BJ (cell line): ENCODE measurements around the gene BTBD19. TPM values are rescaled to one million over a fixed set of nuclear protein-coding genes. Genes with fewer than 3 reads are reported as not detected.

Experiments used
- CTCF ChIA-PET: fragments of 350-600 bp; formaldehyde crosslinking; extraction: SDS; loops from one replicate; lab custom pipeline; 2021; ENCODE audit warnings: antibody characterized with exemption, inconsistent platforms; lab: Yijun Ruan, JAX
- POLR2A ChIA-PET: fragments of 300-600 bp; sonication (Branson Sonifier 250); formaldehyde crosslinking; extraction: SDS; loops from one replicate; lab custom pipeline; 2021; ENCODE audit warnings: antibody characterized with exemption; lab: Charles Lee
- DNase-seq: peaks from one replicate; pipeline ENCODE4 v3.0.0-alpha.2; 2011; ENCODE audit warnings: low read depth
- H3K27me3 ChIP-seq: 2 replicates; pipeline ENCODE4 v1.6.0; 2011; ENCODE audit warnings: low read length; ENCODE audit not compliant: control insufficient read depth, insufficient read depth
- H3K36me3 ChIP-seq: 2 replicates; pipeline ENCODE4 v1.5.1; 2011; ENCODE audit warnings: low read length; ENCODE audit not compliant: control insufficient read depth, insufficient read depth
- H3K4me3 ChIP-seq: 2 replicates; pipeline ENCODE4 v1.5.1; 2011; ENCODE audit warnings: low read depth, mild to moderate bottlenecking, control low read depth, low read length
- polyA plus RNA-seq: library from polyadenylated mRNA; depleted of rRNA; stranded (reverse); fragments of >200 nt; gene quantifications from 2 replicates; pipeline ENCODE4 v1.2.3, GENCODE V29; 2011
- TF ChIP-seq, protein P1 (sequence below): IDR thresholded peaks from 2 replicates; pipeline ENCODE4 v1.5.1; 2011; ENCODE audit warnings: low read depth, mild to moderate bottlenecking, control low read depth, inconsistent platforms, low read length, moderate library complexity; ENCODE audit not compliant: insufficient read depth

The BTBD19 gene
- polyA plus RNA-seq, 1 experiment, result 25.7 TPM

DNA sequence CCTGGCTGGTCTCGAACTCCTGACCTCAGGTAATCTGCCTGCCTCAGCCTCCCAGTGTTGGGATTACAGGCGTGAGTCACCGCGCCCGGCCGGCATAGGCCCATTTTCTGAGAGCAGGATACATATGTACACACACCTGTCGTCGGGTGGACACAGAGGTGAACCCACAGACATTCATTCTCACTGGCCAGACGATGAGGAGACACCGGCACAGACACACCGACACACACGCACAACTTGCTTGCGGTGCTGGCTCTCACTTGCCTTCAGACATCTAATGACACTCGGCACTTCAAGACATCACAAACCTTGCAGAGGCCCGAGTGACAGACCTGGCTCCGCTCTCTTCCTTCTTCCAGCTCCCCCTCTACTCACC is 34.2 kb downstream of the BTBD19 start:
- CTCF ChIA-PET, result interaction anchor here (0.6 to 2.5 kb wide), 4 partner anchors 11 to 172 kb away, joined by 3 to 10 read pairs (median 4); partner anchors contain the start of genes HECTD3 and UROD
- H3K4me3 ChIP-seq, result peak overlapping the region; percentile 62
- H3K36me3 ChIP-seq, result no peaks in the 10 kb centered on the region
- no peaks in the 10 kb centered on the region for H3K27me3 ChIP-seq
- POLR2A ChIA-PET, result no interaction called here
- TF ChIP-seq, protein P1, sequence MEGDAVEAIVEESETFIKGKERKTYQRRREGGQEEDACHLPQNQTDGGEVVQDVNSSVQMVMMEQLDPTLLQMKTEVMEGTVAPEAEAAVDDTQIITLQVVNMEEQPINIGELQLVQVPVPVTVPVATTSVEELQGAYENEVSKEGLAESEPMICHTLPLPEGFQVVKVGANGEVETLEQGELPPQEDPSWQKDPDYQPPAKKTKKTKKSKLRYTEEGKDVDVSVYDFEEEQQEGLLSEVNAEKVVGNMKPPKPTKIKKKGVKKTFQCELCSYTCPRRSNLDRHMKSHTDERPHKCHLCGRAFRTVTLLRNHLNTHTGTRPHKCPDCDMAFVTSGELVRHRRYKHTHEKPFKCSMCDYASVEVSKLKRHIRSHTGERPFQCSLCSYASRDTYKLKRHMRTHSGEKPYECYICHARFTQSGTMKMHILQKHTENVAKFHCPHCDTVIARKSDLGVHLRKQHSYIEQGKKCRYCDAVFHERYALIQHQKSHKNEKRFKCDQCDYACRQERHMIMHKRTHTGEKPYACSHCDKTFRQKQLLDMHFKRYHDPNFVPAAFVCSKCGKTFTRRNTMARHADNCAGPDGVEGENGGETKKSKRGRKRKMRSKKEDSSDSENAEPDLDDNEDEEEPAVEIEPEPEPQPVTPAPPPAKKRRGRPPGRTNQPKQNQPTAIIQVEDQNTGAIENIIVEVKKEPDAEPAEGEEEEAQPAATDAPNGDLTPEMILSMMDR, result no peak
- DNase-seq, result no peak

DNA sequence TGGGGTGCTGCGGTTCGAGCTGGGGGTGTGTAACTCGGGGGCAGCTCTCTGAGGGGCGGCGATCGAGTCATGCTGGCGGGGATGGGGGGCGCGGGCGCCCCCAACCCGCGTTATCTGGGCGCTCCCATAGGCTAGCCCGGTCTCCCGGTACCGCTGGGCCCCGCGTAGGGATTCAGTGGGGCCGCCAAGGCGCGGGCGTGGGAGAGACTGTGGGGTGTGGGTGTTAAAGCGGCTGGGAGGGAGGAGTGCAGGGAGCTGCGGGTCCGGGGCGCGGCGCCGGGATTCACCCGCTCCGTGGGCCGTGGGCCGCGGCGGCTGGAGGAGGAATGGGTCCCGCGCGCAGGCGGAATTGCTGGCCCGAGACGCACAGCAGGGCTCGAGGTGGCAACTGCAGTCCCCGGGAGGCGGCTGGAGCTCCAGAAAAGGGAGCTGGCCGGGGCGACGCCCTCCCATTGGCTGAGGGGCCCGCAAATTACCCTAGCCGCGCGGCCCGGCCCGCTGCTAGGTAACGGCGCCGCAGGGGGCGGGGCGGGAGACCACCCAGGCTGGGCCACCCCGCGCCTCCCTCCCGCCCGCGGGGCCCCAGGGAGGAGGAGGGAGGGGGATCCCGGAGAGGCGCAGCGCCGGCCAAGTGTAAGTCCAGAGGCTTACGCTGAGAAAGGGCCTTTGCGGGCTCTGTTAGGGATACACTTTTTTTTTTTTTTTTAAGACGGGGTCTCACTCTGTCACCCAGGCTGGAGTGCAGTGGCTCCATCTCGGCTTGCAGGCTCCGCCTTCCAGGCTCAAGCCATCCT is 34.7 kb downstream of the BTBD19 start, which contains the start of gene PTCH2:
Gene PTCH2, minus strand, starts transcription at position 392 of the 794 bp plus-strand sequence. Its CDS starts 321 bp downstream, at position 71.
- no peak for DNase-seq
- ChIA-PET CTCF (interaction anchor here (0.6 to 2.5 kb wide), 5 partner anchors 11 to 171 kb away, joined by 3 to 10 read pairs (median 4); partner anchors contain the start of genes HECTD3 and UROD), POLR2A (no interaction called here)
- H3K36me3 ChIP-seq, result no peaks in the 10 kb centered on the region
- no peaks in the 10 kb centered on the region for H3K27me3 ChIP-seq
- TF ChIP-seq, protein P1, result no peak
- H3K4me3 ChIP-seq, result peak within 1 kb of the TSS; percentile 62

DNA sequence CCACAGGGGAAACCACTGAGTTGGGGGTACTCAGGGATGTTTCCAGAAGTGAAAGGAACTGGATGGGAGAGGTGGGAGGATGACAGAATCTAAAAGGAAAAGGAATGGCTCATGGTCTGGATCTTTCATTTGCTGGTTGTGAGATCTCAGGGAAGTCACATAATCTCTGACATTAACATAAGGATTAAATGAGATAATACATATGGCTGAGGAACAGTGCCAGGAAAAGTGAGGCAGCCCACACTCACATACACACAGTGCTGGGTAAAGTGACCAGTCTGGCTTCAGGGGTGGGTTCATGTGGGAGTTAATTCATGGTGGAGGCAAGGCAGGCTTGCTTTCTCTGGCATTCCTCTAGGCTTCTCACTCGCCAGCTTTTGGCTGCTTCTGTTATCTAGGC is 38.7 kb downstream of the BTBD19 start:
- no peaks in the 10 kb centered on the region for H3K27me3 ChIP-seq
- POLR2A ChIA-PET, result no interaction called here
- no peaks in the 10 kb centered on the region for H3K36me3 ChIP-seq
- TF ChIP-seq, protein P1, result no peak
- H3K4me3 ChIP-seq, result no peak overlapping the region
- CTCF ChIA-PET, result no interaction called here
- DNase-seq, result no peak

DNA sequence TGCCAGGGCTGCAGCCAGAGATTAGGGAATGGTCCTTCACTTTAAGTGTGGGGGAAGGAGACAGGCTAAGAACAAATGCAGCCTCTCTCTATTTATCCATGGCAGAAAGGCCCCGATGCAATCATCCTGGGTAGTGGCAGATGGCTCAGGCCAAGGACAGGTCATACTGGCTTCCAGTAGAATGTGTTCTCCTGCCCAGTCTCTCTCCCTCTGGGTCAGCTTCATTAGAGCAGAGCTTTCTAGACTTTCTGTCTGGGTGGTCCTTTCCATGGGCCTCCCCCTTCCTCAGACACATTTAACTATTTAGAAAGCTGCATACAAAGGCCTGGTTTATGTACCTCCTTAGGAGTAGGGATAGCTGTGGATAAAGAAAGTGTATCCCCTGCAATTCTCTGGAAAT is 39.5 kb downstream of the BTBD19 start:
- TF ChIP-seq, protein P1, result no peak
- Histone ChIP-seq H3K36me3 (no peaks in the 10 kb centered on the region), H3K27me3 (no peaks in the 10 kb centered on the region), H3K4me3 (no peak overlapping the region)
- ChIA-PET POLR2A (no interaction called here), CTCF (interaction anchor here (0.5 to 3.0 kb wide), 4 partner anchors 10 to 166 kb away, joined by 3 to 10 read pairs (median 4); no protein-coding TSS in a partner anchor)
- no peak for DNase-seq

DNA sequence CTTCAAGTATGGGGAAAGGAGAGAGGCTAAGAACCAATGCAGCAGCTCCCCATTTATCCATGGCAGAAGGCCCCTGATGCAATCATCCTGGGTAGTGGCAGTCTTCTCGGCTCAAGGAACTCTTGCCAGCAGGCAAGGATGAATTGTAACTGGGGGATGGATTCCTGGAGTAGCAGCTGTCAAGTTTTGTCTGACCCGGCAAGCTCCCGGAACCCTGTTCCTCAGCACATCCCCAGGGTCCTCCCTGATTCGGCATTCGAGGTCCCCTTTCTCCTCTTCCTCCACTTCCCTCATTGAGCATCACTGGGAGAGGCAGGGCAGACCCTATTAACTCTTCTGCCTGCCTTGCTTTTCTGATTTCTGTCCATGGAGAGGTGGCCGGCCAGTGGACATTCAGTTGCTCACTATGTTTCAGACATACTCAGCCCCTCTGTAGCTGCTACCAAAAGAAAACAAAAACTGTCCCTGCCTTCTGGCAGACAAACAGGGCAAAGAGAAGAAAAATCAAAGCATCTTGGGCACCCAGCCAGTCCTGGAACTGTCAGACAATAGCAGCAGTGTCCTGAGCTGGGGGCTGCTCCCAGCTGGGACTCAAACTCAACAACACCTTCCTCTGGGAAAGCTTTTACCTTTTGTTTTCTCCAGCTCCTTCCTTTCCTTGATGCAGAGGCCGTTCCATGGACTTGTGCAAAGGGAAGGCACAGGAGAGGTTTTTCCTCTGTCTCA is 40.3 kb downstream of the BTBD19 start:
- Histone ChIP-seq H3K27me3 (no peaks in the 10 kb centered on the region), H3K36me3 (no peaks in the 10 kb centered on the region), H3K4me3 (no peak overlapping the region)
- TF ChIP-seq, protein P1, result no peak
- ChIA-PET CTCF (interaction anchor here (0.6 to 3.0 kb wide), 4 partner anchors 9 to 460 kb away, joined by 3 to 10 read pairs (median 4); no protein-coding TSS in a partner anchor), POLR2A (no interaction called here)
- no peak for DNase-seq
